Caki2 (cell line): ENCODE data around the gene ST8SIA1. TPM values are rescaled to one million over a fixed set of nuclear protein-coding genes. Genes with fewer than 3 reads are reported as not detected.

ENCODE experiments used
- DNase-seq: peaks from one replicate; pipeline ENCODE4 v3.0.0-alpha.2; 2015; ENCODE audit warnings: low read depth
- in situ Hi-C: cut with HindIII; loops from 2 replicates; pipeline ENCODE4 v1.10.0; 2016; ENCODE audit warnings: low sequenced_read_pairs, low pct_unique_long_range_greater_than_20kb, mixed read lengths
- total RNA-seq: library from RNA; depleted of rRNA; stranded (reverse); fragments of >200 nt; shearing (Covaris generic); gene quantifications from 2 replicates; pipeline ENCODE4 v1.2.3, GENCODE V29; 2014; ENCODE audit warnings: low replicate concordance

The ST8SIA1 gene
- total RNA-seq, 1 experiment from 2014 or later, result not detected

GRCh38 chr12:22289250-22289649 lies 45.3 kb downstream of the ST8SIA1 start:
- DNase-seq, result no peak
- in situ Hi-C loops, result no loop called here

- in situ Hi-C loops, result no loop called here
- DNase-seq, result no peak
Observed at GRCh38 chr12:22287776-22288621, 46.5 kb downstream of the ST8SIA1 start.

- no peak for DNase-seq
- in situ Hi-C loops, result no loop called here
Observed at GRCh38 chr12:22287101-22287500, 47.4 kb downstream of the ST8SIA1 start.

- no peak for DNase-seq
- in situ Hi-C loops, result no loop called here
Observed at GRCh38 chr12:22286569-22286968, 47.9 kb downstream of the ST8SIA1 start.

GRCh38 chr12:22285846-22286245 lies 48.7 kb downstream of the ST8SIA1 start:
- no peak for DNase-seq
- in situ Hi-C loops, result no loop called here

- no peak for DNase-seq
- in situ Hi-C loops, result no loop called here
Observed at GRCh38 chr12:22284871-22285270, 49.6 kb downstream of the ST8SIA1 start.

GRCh38 chr12:22283508-22283907 lies 51.0 kb downstream of the ST8SIA1 start:
- no peak for DNase-seq
- in situ Hi-C loops, result no loop called here

GRCh38 chr12:22283006-22283506 lies 51.5 kb downstream of the ST8SIA1 start:
- no peak for DNase-seq

GRCh38 chr12:22282283-22282682 lies 52.2 kb downstream of the ST8SIA1 start:
- DNase-seq, result no peak
- in situ Hi-C loops, result no loop called here

More at GRCh38 chr12:22283006-22283506, 51.5 kb downstream of the ST8SIA1 start:
- in situ Hi-C loops, result no loop called here

- in situ Hi-C loops, result no loop called here
- no peak for DNase-seq
Observed at GRCh38 chr12:22276867-22277266, 57.6 kb downstream of the ST8SIA1 start.

- in situ Hi-C loops, result no loop called here
- no peak for DNase-seq
Observed at GRCh38 chr12:22276313-22276712, 58.2 kb downstream of the ST8SIA1 start.

- DNase-seq, result peak; percentile 53
- in situ Hi-C loops, result no loop called here
Observed at GRCh38 chr12:22275843-22276242, 58.7 kb downstream of the ST8SIA1 start.

- no peak for DNase-seq
- in situ Hi-C loops, result no loop called here
Observed at GRCh38 chr12:22272335-22273151, 62.0 kb downstream of the ST8SIA1 start.

- DNase-seq, result peak; percentile 2
Observed at GRCh38 chr12:22271023-22271422, 63.5 kb downstream of the ST8SIA1 start.

GRCh38 chr12:22268973-22269372 lies 65.5 kb downstream of the ST8SIA1 start:
- no peak for DNase-seq
- in situ Hi-C loops, result no loop called here

More at GRCh38 chr12:22271023-22271422, 63.5 kb downstream of the ST8SIA1 start:
- in situ Hi-C loops, result no loop called here

- in situ Hi-C loops, result no loop called here
- no peak for DNase-seq
Observed at GRCh38 chr12:22268406-22268805, 66.1 kb downstream of the ST8SIA1 start.

GRCh38 chr12:22266101-22266500 lies 68.4 kb downstream of the ST8SIA1 start:
- no peak for DNase-seq
- in situ Hi-C loops, result no loop called here

GRCh38 chr12:22264380-22264779 lies 70.1 kb downstream of the ST8SIA1 start:
- in situ Hi-C loops, result no loop called here
- no peak for DNase-seq

GRCh38 chr12:22262309-22262708 lies 72.2 kb downstream of the ST8SIA1 start:
- in situ Hi-C loops, result no loop called here
- DNase-seq, result peak; percentile 18
